ENCODE measurements around the gene MAGOH.
A peak's percentile ranks its signal among the peaks of the same experiment; 100 is the strongest.
"Not testable (repeated sequence)": the region's sequence is repeated elsewhere in the genome, so short reads cannot be mapped to it uniquely, and the experiment has no call there.

MAGOH gene

GRCh38 chr1:53190210-53190611 lies 48.1 kb downstream of the MAGOH start:
- FAIRE-seq: no peak
- DNase-seq (ENCODE audit: low spot score): no peak

GRCh38 chr1:53189061-53189460 lies 49.3 kb downstream of the MAGOH start:
- DNase-seq (ENCODE audit: low spot score) (no peak), FAIRE-seq (no peak)

GRCh38 chr1:53188099-53188498 lies 50.2 kb downstream of the MAGOH start:
- DNase-seq (ENCODE audit: low spot score): no peak
- no peak for FAIRE-seq

GRCh38 chr1:53187401-53187800 lies 50.9 kb downstream of the MAGOH start:
- FAIRE-seq: no peak
- no peak for DNase-seq (ENCODE audit: low spot score)

GRCh38 chr1:53186533-53186932 lies 51.8 kb downstream of the MAGOH start:
- FAIRE-seq (no peak), DNase-seq (ENCODE audit: low spot score) (no peak)

GRCh38 chr1:53185955-53186297 lies 52.4 kb downstream of the MAGOH start:
- not testable (repeated sequence) for FAIRE-seq; DNase-seq (ENCODE audit: low spot score)

- FAIRE-seq (no peak), DNase-seq (ENCODE audit: low spot score) (no peak)
Measured at GRCh38 chr1:53183095-53183990, 55.0 kb downstream of the MAGOH start.

GRCh38 chr1:53182716-53183094 lies 55.6 kb downstream of the MAGOH start:
- no peak for DNase-seq (ENCODE audit: low spot score)
- no peak for FAIRE-seq

- DNase-seq (ENCODE audit: low spot score) (peak; percentile 43), FAIRE-seq (peak; percentile 62)
Measured at GRCh38 chr1:53182111-53182593, 56.2 kb downstream of the MAGOH start.

- DNase-seq (ENCODE audit: low spot score): no peak
- no peak for FAIRE-seq
Measured at GRCh38 chr1:53180951-53181350, 57.4 kb downstream of the MAGOH start.

- DNase-seq (ENCODE audit: low spot score) (no peak), FAIRE-seq (no peak)
Measured at GRCh38 chr1:53180226-53180625, 58.1 kb downstream of the MAGOH start.

Data from RCC 7860 (cell line).